AG04449 (cell line): ENCODE results near the gene RRBP1.

Experiments used
- CTCF ChIA-PET: fragments of 350-600 bp; formaldehyde crosslinking; extraction: SDS; loops from one replicate; lab custom pipeline; 2021; ENCODE audit warnings: antibody characterized with exemption; lab: Yijun Ruan, JAX
- POLR2A ChIA-PET: fragments of 400-600, 350-600 bp; formaldehyde crosslinking; extraction: SDS; loops from one replicate; lab custom pipeline; 2020; ENCODE audit warnings: antibody characterized with exemption, inconsistent platforms; lab: Yijun Ruan, JAX
- DNase-seq: peaks from one replicate; pipeline ENCODE4 v3.0.0-alpha.2; 2010; ENCODE audit warnings: low read depth, low spot score
- H3K4me3 ChIP-seq: 2 replicates; pipeline ENCODE4 v1.5.1; 2011; ENCODE audit warnings: low read depth, mild to moderate bottlenecking, control low read depth, low read length
- TF ChIP-seq, protein P1 (sequence below): IDR thresholded peaks from one replicate; pipeline ENCODE4 v1.5.1; 2011; ENCODE audit warnings: mild to moderate bottlenecking, moderate library complexity, low read length, control low read depth, inconsistent platforms; ENCODE audit not compliant: insufficient read depth; ENCODE audit errors: missing control alignments

The RRBP1 gene

DNA sequence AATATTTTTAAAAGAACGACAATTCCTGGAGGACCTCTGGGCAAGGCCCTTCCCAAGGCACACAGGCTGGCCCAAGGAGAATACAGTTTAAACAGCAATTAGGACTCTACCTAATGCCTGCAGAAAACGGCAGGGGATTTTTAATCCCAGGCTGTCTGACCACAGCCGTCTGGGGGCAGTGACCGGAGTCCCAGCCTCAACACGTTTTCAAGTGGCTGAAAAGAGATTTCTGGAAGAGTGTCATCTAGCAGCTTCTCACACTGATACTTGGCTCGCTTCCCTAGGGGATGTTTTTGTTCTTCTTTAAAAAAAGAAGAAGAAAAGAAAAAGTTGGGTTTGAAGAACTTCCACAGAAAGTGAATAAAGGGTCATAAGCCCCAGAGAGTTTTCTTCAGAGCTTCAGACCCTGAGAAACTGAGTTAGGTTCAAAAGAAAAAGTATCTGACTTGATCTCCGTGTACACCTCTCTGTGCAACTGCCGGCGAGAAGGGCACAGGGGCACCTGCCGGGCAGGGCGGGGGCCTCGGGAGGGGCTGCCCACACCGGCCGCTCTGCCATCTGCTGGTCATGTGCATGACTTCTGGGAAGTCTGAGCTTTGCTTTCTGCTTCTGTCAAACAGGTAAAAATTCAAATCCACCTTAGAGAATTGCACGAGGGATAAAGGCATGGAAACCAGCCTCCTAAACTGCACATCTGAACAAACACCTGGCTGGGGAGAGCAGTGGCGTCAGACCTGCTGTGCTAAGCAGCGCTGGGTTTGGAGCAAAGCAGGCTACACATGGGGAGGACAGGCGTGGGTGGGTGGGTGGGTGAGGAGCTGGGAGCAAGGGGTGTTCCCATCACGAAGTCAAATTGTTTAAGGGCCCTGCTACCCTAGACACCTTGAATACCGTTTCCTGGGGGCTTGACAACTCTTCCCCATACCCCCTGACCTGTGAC, 33.0 kb downstream of the RRBP1 start:
- DNase-seq, result no peak
- TF ChIP-seq, protein P1, sequence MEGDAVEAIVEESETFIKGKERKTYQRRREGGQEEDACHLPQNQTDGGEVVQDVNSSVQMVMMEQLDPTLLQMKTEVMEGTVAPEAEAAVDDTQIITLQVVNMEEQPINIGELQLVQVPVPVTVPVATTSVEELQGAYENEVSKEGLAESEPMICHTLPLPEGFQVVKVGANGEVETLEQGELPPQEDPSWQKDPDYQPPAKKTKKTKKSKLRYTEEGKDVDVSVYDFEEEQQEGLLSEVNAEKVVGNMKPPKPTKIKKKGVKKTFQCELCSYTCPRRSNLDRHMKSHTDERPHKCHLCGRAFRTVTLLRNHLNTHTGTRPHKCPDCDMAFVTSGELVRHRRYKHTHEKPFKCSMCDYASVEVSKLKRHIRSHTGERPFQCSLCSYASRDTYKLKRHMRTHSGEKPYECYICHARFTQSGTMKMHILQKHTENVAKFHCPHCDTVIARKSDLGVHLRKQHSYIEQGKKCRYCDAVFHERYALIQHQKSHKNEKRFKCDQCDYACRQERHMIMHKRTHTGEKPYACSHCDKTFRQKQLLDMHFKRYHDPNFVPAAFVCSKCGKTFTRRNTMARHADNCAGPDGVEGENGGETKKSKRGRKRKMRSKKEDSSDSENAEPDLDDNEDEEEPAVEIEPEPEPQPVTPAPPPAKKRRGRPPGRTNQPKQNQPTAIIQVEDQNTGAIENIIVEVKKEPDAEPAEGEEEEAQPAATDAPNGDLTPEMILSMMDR, result no peak
- ChIA-PET POLR2A (no interaction called here), CTCF (interaction anchor here (0.8 to 11.4 kb wide), 17 partner anchors 7 to 290 kb away, joined by 3 to 124 read pairs (median 4); partner anchors contain the start of genes BFSP1 and RRBP1)
- no peak overlapping the region for H3K4me3 ChIP-seq

DNA sequence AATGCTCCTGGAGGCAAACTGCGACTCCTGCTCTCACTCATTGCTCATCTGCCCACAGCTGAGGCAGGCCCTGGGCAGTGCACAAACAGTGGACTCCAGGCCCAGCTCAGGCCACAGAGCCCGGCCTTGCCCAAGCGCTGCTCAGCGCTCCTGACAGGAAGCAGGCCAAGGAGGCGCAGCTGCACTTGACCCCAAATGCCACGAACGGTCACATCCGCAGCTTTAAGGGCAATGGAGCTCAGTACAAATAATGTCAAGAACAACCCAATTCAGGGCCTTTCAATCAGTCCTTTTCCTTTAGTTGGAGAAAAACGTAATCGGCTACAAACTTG, 33.8 kb downstream of the RRBP1 start:
- H3K4me3 ChIP-seq, result no peak overlapping the region
- TF ChIP-seq, protein P1, result no peak
- no peak for DNase-seq
- POLR2A ChIA-PET, result no interaction called here
- CTCF ChIA-PET, result interaction anchor here (0.8 to 11.4 kb wide), 10 partner anchors 8 to 291 kb away, joined by 3 to 124 read pairs (median 4); partner anchors contain the start of gene RRBP1

DNA sequence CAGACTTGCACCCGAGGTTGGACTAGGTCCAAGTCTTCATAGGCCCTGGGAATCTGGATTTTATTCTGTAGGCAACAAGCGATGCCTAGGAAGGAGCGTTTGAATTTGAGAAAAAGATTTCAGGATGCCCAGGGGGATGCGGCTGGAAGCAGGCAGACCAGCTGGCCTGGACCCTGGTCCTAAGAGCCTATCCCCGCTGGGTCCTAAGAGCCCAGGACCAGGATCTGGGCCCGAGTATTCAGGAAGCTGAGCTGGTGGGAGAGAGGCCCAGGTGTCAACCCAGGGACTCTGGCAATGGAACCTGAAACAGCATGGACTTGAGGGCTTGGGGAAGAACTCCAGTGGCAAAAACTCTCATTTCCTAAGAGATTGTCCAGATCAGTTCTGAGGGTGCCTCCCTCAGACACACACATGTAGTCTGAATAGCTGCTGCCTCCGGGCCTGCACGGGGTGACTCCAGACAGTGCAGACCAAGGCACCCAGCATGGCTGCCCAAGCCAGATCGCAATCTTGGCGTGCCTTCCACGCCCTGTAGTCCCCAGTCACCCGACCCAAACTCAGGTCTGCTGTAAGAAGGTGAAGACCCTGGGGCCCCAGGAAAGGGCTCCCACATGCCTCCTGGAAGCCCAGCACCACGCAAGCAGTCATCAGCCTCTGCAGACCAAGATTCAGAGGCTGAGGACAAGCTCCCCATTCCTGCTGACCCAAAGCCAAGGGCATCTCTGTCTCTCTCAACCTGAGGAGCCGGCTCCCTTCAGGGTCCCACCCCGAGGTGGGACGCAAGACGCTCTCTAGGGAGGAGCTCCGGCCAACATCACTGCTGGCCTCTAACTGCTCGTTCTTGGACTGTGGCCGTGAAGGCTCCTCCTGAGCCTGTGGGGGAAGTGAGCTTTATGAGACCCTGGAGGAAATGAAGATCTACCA, 34.4 kb downstream of the RRBP1 start:
- POLR2A ChIA-PET, result no interaction called here
- CTCF ChIA-PET, result interaction anchor here (0.9 to 11.4 kb wide), 8 partner anchors 8 to 250 kb away, joined by 3 to 124 read pairs (median 4); partner anchors contain the start of gene RRBP1
- TF ChIP-seq, protein P1, result no peak
- no peak for DNase-seq
- H3K4me3 ChIP-seq, result no peak overlapping the region

DNA sequence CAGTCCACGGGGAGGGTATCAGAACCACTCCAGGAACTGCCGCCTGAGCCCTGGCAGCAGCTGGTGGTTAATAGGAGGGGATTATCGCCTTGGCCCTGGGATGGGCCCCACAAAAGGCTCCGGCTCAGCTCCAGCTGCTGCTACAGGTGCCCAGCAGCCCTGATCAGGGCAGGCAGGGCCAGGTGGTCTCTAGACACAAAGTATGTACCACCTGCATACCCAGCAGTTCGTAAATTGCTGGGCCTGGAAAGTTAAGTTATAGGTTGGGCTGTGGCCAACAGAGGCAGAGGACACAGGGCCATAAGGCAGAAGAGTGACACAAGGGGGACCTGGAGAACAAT, 35.1 kb downstream of the RRBP1 start:
- ChIA-PET POLR2A (no interaction called here), CTCF (interaction anchor here (0.8 to 11.4 kb wide), 5 partner anchors 9 to 292 kb away, joined by 3 to 124 read pairs (median 6); no protein-coding TSS in a partner anchor)
- TF ChIP-seq, protein P1, result no peak
- no peak for DNase-seq
- no peak overlapping the region for H3K4me3 ChIP-seq

DNA sequence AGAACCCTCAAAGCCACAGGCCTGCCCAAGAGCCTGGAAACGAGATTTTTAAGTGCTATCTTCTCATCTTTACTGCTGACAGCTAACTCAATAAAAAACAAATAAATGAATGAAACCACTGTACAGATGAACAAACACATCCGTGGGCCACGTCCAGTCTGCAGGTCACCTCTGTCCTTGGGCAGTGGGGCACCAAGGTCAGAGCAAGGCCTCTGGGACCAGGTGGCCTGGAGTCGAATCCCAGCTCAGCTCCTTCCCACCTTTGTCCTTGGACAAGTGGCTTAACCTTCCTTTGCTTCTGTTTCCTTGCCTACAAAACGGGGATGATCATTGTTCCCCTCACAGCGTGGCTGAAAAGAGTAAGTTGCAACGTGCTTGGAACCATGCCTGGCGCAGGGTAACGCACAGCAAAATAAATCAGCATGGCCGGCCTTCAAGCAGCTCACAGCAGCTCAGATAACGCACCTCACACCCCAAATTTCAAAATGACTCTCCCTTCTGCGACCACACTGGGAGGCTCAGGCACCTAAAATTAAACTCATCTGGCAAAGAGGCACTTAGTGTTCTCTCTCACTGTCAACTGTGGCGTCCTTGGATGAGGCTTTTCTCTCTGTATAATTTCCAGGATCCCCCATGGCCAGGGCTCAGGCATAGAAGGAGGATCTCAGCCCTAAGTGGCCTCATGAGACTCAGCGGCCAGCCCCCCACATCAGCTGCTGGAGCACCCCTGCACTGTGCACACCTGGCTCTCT, 35.7 kb downstream of the RRBP1 start:
- DNase-seq, result no peak
- H3K4me3 ChIP-seq, result no peak overlapping the region
- ChIA-PET POLR2A (interaction anchor here (1.3 kb wide), 1 partner anchor 322 kb away, joined by 3 read pairs; the partner anchor contains the start of gene SNX5), CTCF (interaction anchor here (0.7 to 4.5 kb wide), 6 partner anchors 10 to 293 kb away, joined by 3 to 20 read pairs (median 4); no protein-coding TSS in a partner anchor)
- TF ChIP-seq, protein P1, result no peak
